HG02623 (cell line): Measurements from ENCODE around the gene TLL1.

Experiments used
- ATAC-seq: cut with Tn5 transposase; IDR thresholded peaks from one replicate; pipeline ENCODE4 v1.9.1; 2021; ENCODE audit warnings: moderate library complexity; ENCODE audit not compliant: unreplicated experiment

TLL1 gene

GRCh38 chr4:166043801-166044200 is 170.8 kb downstream of the TLL1 start:
- no peak for ATAC-seq

GRCh38 chr4:166044871-166045270 is 171.8 kb downstream of the TLL1 start:
- ATAC-seq = no peak

- peak; percentile 42 for ATAC-seq
Observed at GRCh38 chr4:166045457-166045856, 172.4 kb downstream of the TLL1 start.

GRCh38 chr4:166049036-166049435 is 176.0 kb downstream of the TLL1 start:
- ATAC-seq = no peak

- no peak for ATAC-seq
Observed at GRCh38 chr4:166064721-166065120, 191.7 kb downstream of the TLL1 start.

- ATAC-seq = no peak
Observed at GRCh38 chr4:166065324-166065723, 192.3 kb downstream of the TLL1 start.

GRCh38 chr4:166066936-166067335 is 193.9 kb downstream of the TLL1 start:
- no peak for ATAC-seq

- ATAC-seq = no peak
Observed at GRCh38 chr4:166067915-166068314, 194.9 kb downstream of the TLL1 start.

GRCh38 chr4:166073783-166074182 is 200.7 kb downstream of the TLL1 start:
- ATAC-seq = no peak

GRCh38 chr4:166075599-166075998 is 202.6 kb downstream of the TLL1 start:
- ATAC-seq = no peak

- ATAC-seq = no peak
Observed at GRCh38 chr4:166077782-166078181, 204.7 kb downstream of the TLL1 start.

GRCh38 chr4:166078383-166078782 is 205.3 kb downstream of the TLL1 start:
- ATAC-seq = no peak

GRCh38 chr4:166078955-166079354 is 205.9 kb downstream of the TLL1 start:
- ATAC-seq = no peak

GRCh38 chr4:166087569-166087968 is 214.5 kb downstream of the TLL1 start:
- ATAC-seq = no peak

GRCh38 chr4:166088576-166088975 is 215.5 kb downstream of the TLL1 start:
- ATAC-seq = no peak

GRCh38 chr4:166091146-166091545 is 218.1 kb downstream of the TLL1 start:
- ATAC-seq = no peak

- ATAC-seq = peak; percentile 93
Observed at GRCh38 chr4:166091912-166092510, 219.0 kb downstream of the TLL1 start.

- no peak for ATAC-seq
Observed at GRCh38 chr4:166092797-166093290, 219.8 kb downstream of the TLL1 start.

- ATAC-seq = no peak
Observed at GRCh38 chr4:166104623-166105022, 231.6 kb downstream of the TLL1 start.

- ATAC-seq = no peak
Observed at GRCh38 chr4:166121897-166122296, 248.9 kb downstream of the TLL1 start.

- no peak for ATAC-seq
Observed at GRCh38 chr4:166123546-166123945, 250.5 kb downstream of the TLL1 start.

GRCh38 chr4:166128403-166128802 is 255.4 kb downstream of the TLL1 start:
- ATAC-seq = no peak

- no peak for ATAC-seq
Observed at GRCh38 chr4:166134285-166134684, 261.2 kb downstream of the TLL1 start.
